Upper lobe of left lung (tissue), 4 donors: ENCODE measurements around the gene OTOS.

ENCODE experiments used
- POLR2A ChIP-seq, 4 donors: fragments of 450-650 bp; IDR thresholded peaks; one replicate each; pipeline ENCODE4 v1.5.1; 2016 to 2017; ENCODE audit warnings: antibody characterized with exemption in 4 of 4, mild to moderate bottlenecking in 2 of 4
- POLR2AphosphoS5 ChIP-seq, 2 donors: sonication (generic); formaldehyde crosslinking; IDR thresholded peaks; one replicate each; pipeline ENCODE4 v1.5.1; 2017; ENCODE audit warnings: antibody characterized with exemption in 2 of 2
- TF ChIP-seq, protein P1 (sequence below), 6 experiments: fragments of 450-650 bp in 4 of 6; fragments of 200-600 bp in 2 of 6; sonication (generic) in 2 of 6; IDR thresholded peaks; one replicate each; pipeline ENCODE4 v1.5.1; 2016 to 2019; ENCODE audit warnings: antibody characterized with exemption in 6 of 6

DNA sequence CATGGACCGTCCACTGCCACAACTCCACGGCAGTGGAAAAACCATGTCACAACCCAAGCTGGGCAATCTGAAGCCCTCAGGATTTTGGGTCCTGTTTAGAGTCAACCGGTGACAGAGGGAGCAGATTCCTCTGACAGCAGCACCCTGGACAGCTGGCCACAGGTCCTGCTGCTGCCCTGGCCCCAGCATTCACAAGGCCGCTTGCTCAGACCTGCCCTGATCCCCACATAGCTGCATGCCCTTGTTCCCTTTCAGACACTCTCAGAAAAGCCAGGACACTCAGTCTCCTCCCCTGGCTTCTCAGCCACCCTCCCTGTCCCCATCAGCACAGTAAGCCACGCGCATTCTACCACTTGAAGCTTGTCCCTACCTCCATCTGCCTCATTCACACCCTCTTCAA, 6.0 kb downstream of the OTOS start:
- TF ChIP-seq, protein P1, sequence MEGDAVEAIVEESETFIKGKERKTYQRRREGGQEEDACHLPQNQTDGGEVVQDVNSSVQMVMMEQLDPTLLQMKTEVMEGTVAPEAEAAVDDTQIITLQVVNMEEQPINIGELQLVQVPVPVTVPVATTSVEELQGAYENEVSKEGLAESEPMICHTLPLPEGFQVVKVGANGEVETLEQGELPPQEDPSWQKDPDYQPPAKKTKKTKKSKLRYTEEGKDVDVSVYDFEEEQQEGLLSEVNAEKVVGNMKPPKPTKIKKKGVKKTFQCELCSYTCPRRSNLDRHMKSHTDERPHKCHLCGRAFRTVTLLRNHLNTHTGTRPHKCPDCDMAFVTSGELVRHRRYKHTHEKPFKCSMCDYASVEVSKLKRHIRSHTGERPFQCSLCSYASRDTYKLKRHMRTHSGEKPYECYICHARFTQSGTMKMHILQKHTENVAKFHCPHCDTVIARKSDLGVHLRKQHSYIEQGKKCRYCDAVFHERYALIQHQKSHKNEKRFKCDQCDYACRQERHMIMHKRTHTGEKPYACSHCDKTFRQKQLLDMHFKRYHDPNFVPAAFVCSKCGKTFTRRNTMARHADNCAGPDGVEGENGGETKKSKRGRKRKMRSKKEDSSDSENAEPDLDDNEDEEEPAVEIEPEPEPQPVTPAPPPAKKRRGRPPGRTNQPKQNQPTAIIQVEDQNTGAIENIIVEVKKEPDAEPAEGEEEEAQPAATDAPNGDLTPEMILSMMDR (IDR thresholded peaks at IDR 0.05) = no peak
- no peak for TF ChIP-seq POLR2AphosphoS5 (IDR thresholded peaks at IDR 0.05)
- no peak for TF ChIP-seq POLR2A (IDR thresholded peaks at IDR 0.05)
